Dedifferentiated amniotic fluid mesenchymal stem cell (primary cell): ENCODE results near the gene MATN3.
"Not testable (repeated sequence)": the region's sequence is repeated elsewhere in the genome, so short reads cannot be mapped to it uniquely, and the experiment has no call there.

Experiments used
- DNase-seq: peaks from one replicate; pipeline ENCODE4 v3.0.0-alpha.2; 2016; ENCODE audit errors: extremely low spot score

The MATN3 gene

GRCh38 chr2:20012282-20013125 is at the start of gene MATN3:
MATN3 (minus strand) TSS chr2:20012668; CDS start chr2:20012631, 37 bp downstream.
- DNase-seq: peak; percentile 25

- no peak for DNase-seq
Observed at GRCh38 chr2:20061940-20062339, 49.5 kb upstream of the MATN3 start.

- no peak for DNase-seq
Observed at GRCh38 chr2:20061476-20061875, 49.0 kb upstream of the MATN3 start.

GRCh38 chr2:20060106-20060505 is 47.6 kb upstream of the MATN3 start:
- no peak for DNase-seq

GRCh38 chr2:20057268-20057667 is 44.8 kb upstream of the MATN3 start:
- DNase-seq: no peak

GRCh38 chr2:20054931-20055330 is 42.5 kb upstream of the MATN3 start:
- DNase-seq: no peak

GRCh38 chr2:20054119-20054518 is 41.7 kb upstream of the MATN3 start:
- no peak for DNase-seq

- peak; percentile 87 for DNase-seq
Observed at GRCh38 chr2:20052861-20053281, 40.4 kb upstream of the MATN3 start.

GRCh38 chr2:20052229-20052851 is 39.9 kb upstream of the MATN3 start:
- DNase-seq: no peak

- DNase-seq: peak; percentile 100
Observed at GRCh38 chr2:20051532-20052228, 39.2 kb upstream of the MATN3 start, which contains the start of gene LAPTM4A. LAPTM4A (minus strand) TSS chr2:20051628; CDS start chr2:20051520, 108 bp downstream.

- peak; percentile 79 for DNase-seq
Observed at GRCh38 chr2:20050646-20051531, 38.4 kb upstream of the MATN3 start.

- DNase-seq: no peak
Observed at GRCh38 chr2:20050104-20050645, 37.7 kb upstream of the MATN3 start.

- DNase-seq: no peak
Observed at GRCh38 chr2:20049637-20050036, 37.2 kb upstream of the MATN3 start.

GRCh38 chr2:20048488-20049448 is 36.3 kb upstream of the MATN3 start:
- DNase-seq: no peak

- DNase-seq: not testable (repeated sequence)
Observed at GRCh38 chr2:20045712-20046292, 33.3 kb upstream of the MATN3 start.

- no peak for DNase-seq
Observed at GRCh38 chr2:20044778-20045177, 32.3 kb upstream of the MATN3 start.

- no peak for DNase-seq
Observed at GRCh38 chr2:20042531-20042930, 30.1 kb upstream of the MATN3 start.

GRCh38 chr2:20040489-20041172 is 28.2 kb upstream of the MATN3 start:
- no peak for DNase-seq

GRCh38 chr2:20037660-20038059 is 25.2 kb upstream of the MATN3 start:
- DNase-seq: no peak
